GM18508 (cell line): Measurements from ENCODE around the gene TARS3.
"Not testable (repeated sequence)": the region's sequence is repeated elsewhere in the genome, so short reads cannot be mapped to it uniquely, and the experiment has no call there.

Experiments used
- ATAC-seq: cut with Tn5 transposase; IDR thresholded peaks from one replicate; pipeline ENCODE4 v1.9.1; 2021; ENCODE audit warnings: moderate number of reproducible peaks; ENCODE audit not compliant: insufficient read depth, unreplicated experiment

Gene TARS3

DNA sequence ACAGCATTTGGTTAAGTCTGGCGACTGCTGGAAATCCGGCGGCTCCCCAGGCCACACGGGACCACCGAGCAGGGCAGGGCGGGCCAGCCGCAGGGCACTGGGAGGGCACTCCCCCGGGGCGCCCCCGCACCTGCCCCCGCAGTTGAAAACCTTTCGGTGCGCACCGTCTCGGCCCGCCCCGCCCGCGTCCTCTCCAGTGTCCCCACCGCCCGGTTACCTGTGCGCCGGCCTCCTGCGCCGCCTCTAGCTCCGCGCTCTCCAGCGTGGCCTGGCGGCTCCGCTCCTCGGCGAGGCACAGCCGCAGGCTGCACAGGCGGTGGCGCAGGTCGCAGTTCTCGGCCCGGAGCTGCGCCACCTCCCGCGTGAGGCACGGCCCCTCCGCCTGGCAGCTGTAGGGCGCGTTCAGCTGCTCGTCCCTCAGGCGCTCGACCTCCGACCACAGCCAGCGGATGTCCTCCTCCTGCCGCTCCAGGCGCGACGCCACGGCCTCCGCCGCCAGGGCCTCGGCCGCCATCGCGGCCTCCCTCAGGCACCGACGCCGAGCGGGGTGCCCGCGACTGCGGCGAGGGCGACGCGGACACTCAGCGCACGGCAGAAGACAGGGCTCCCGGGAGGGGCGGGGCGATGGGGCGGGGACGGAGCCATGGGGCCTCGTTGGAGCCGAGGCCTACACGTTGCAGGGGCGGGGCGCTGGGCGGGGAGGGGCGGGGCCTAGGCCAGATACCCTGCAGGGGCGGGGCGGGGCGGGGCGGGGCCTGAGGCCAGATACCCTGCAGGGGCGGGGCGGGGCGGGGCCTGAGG, at the start of gene TARS3:
Gene TARS3, minus strand, starts transcription at position 600 of the 801 bp plus-strand sequence. Its CDS starts 86 bp downstream, at position 514.
- peak; percentile 43 for ATAC-seq

DNA sequence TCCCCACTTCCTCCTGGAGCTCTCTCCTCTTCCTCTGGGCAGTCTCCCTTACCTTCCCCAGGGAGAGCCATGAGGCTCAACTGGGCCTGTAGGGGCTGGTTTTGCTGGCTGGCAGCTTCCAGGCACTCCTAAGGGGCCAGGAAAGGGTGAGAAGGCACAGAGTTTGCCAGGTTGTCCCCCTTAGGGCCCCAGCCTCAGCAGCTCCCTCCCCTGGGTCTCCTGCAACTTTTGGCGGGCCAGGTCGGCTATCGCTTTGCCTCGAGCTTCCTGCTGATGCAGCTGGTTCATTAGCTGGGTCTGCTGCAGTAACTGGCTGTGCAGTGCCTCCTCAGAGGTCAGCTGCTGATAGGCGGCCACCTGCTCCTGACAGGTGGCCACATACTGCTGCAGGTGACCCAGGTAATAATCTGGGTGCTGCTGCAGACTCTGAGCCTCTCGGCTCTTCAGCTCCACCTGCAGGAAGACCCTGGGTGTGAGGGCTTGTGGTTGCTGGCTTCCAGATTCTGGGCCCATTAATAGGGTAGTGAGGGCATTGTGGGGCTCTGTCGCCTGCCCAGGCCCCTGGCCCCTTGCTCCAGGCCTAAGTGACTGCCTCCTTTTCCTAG, 49.3 kb upstream of the TARS3 start:
- no peak for ATAC-seq

- no peak for ATAC-seq
Observed at GRCh38 chr15:101772921-101773320, 48.6 kb upstream of the TARS3 start.

GRCh38 chr15:101767083-101767640, 42.9 kb upstream of the TARS3 start:
- ATAC-seq = not testable (repeated sequence)

DNA sequence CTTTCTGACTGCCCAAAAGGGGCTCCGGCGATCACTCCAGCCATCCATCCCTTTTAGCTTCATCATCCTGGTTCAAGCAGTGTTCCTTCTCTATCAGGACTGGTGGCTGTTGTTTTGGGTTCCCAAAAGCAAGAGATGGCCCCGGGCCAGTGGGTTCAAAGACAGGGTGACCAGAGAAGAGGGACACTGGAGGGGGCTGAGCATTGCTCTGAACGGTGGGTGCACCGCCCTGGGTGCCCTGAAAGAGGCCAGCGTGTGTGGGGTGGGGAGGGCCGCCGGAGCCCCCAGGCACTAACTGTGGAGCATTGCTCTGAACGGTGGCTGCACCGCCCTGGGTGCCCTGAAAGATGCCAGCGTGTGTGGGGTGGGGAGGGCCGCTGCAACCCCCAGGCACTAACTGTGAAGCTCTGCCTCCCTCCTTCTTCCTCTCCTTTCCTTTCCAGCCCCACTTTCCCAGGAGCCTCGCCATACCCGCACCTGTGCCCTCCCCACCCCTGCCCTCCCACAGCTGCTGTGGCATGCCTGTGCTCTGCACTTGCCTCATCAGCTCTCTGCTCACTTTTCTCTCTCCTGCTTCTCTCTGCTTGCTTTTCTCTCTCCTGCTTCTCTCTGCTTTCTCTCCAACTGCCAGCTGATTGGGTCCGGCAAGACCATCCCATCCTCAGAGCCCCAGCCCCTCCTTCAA, 41.6 kb upstream of the TARS3 start:
- ATAC-seq = no peak

DNA sequence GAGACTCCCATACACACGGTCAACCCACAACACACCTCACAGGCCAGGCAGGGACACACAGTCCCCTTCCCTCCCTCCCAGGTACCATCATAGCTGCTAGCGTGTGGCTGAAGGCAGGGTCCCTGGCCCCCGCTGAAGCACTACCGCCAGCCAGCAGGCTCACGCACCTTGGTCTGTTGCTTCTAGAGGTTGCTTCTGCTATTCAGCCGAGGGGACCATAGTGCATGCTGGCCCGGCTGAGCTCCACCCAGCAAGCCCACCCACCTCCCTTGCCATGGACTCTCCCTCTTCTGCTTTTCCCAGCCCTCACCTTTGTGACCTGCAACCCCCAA, 41.0 kb upstream of the TARS3 start:
- not testable (repeated sequence) for ATAC-seq

DNA sequence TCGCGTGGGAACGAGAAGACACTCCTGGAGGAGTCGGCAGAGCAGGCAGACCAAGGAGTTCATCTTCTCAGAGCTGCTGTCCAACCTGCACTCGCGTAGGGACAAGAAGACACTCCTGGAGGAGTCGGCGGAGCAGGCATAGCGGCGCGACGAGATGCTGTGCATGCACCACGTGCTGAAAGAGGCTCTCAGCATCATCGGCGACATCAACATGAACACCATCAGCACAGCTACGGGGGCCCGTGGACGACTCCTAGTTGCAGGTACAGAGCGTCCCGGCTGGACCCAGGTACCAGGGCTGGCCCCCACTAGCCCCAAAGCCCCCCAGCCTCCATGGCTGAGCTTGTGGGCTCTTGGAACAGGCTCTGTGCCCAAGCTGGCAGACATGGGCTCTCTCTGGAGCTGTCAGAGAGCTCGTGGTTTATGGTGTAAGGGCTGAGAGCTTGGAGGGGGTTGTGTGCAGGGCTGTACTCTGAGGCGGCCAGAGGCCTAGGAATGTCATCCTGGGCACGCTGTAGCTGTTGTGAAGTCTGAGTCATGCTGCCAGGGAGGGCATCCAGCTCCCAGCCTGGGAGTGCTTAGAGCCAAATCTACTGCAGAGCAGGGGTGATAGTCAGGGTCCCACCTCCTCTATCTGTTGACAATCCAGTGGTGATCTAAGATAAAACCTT, 40.5 kb upstream of the TARS3 start:
- ATAC-seq = not testable (repeated sequence)

GRCh38 chr15:101746716-101747082, 22.4 kb upstream of the TARS3 start:
- ATAC-seq = not testable (repeated sequence)

DNA sequence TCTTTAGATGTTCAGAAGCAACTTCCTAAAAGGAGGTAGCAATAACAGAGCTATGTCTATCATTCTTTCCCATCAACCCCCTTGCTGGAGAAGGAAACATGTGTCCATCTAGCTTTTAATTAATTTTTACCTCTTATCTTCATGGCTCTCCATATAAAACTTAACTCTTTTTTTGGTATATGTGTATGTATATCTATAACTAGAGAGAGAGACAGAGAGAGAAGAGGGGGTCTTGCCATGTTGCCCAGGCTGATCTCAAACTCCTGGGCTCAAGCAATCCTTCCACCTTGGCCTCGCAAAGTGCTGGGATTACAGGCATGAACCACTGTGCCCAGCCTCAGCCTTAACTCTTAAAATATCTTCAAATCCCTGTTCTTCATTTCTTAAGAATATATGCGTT, 10.6 kb upstream of the TARS3 start:
- not testable (repeated sequence) for ATAC-seq

- ATAC-seq = no peak
Observed at GRCh38 chr15:101733545-101733944, 9.3 kb upstream of the TARS3 start.

- ATAC-seq = no peak
Observed at GRCh38 chr15:101732772-101733171, 8.5 kb upstream of the TARS3 start.

DNA sequence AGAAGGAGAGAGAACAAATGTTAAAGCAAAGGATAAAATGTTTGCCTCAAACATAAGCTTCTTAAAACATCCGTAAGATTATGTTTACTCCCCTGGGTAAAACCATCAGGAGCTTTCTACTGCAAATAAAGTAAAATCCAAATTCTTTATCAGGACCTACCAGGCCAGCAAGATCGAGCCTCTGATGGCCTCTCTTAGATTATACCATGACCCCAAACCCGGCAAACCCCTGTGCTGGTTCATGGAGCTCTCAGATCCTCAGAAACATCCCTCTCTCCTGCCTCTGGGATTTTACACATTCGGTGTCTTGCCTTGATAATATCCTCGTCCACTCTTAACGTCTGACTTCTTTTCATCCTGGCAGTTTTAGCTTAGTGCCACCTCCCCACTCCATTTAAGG, 7.5 kb upstream of the TARS3 start:
- no peak for ATAC-seq

DNA sequence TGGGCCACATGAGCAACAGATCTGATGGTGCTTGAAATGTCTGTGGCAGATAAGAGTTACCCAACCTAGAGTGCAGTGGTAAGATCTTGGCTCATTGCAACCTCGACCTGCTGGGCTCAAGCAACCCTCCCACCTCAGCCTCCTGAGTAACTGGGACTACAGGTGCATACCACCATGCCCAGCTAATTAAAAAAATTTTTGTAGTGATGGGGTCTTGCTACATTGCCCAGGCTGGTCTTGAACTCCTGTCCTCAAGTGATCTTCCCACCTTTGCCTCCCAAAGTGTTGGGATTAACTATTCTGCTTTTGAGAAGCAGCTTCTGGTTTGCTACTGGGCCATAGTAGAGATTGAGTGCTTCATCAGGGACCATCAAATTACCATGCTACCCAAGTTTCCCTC, 2.9 kb upstream of the TARS3 start:
- no peak for ATAC-seq

DNA sequence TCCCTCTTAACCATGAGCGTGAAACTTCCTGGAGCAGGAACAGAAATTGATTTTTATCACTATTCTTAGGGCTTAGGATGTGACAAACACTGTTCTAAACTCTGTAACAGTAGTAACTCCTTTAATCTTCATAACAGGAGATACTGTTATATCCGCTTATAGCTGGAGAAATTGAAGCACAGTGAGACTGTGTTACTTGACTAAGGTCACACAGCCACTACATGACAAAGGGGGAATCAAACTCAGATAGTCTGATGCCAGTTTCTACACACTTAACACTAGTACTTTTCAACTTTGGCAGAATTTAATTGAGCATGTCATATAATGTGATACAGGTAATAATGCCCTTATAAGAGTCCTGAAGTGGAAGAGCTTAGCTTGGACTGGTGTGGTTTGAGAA, 800 bp upstream of the TARS3 start:
- ATAC-seq = no peak

- ATAC-seq = no peak
Observed at GRCh38 chr15:101724675-101725005, 367 bp upstream of the TARS3 start.

DNA sequence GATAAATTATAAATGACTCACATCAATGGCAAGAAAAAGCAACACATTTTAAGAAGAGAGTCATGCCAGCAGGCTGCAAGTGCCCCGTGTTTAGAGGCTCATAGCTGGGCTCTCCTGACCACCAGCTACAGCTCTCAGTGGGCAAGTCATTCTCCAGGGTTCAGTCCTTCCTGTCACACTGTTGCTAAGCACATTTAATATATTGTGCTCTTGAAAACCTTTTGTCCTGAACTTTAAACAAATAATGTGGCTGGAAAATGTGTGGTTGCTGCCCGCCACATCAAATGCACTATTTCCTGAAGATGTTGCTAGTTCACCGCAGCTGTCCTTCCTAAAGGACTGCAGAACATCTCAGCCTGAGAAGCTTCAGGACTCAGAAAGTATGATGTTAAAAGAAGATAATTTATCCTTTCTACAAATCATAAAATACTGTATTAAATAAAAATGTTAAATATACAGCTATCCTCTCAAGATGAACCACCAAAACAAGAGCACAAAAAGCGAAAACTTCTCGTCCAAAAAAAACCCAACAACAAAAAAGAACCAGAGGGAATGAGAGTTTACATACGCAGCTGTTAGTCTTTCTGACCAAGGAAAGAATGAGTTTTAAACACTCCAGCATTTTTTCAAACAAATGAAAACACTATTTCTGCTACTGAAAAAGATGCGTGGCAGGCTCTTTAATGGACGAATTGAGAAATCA, 951 bp downstream of the TARS3 start:
- peak; percentile 49 for ATAC-seq

DNA sequence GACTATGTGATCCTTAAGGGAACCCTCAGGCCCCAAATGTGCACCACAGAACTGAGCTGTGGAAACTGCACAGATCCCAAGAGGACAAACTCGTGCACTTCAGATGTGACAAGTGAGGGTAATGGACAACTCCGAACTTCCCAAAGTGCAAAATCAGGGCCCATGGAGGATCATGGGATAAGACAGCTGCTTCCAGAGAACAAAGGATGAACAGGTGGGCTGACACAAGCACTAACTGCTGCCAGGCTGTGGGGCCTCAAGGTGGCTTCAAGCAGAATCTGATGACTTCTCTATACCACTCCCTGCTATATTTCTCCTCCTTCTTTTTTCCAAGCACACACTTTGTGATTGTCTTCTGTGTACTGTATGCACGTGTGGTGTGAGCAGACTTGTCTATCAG, 5.4 kb downstream of the TARS3 start:
- ATAC-seq = no peak

GRCh38 chr15:101712078-101712477, 12.2 kb downstream of the TARS3 start:
- ATAC-seq = no peak

DNA sequence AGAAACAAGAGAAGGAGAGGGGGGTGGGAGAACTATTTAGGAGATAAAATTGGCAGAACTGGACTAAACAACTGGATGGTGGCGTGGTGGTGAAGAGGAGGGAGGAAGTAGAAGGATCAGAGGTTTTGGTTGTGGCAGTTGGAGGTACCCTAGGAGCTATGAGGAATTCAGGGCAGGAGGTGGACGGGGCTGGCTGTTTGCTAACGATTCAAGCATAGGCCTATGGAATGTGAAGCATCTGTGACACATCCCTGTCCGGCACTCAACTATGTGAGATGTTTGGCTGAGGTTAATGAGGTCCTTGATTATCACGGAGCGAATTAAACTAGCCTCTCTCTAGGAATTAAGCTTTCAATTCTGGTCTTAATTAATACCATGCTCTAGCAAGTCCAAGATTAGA, 13.5 kb downstream of the TARS3 start:
- no peak for ATAC-seq

- no peak for ATAC-seq
Observed at GRCh38 chr15:101709466-101709865, 14.8 kb downstream of the TARS3 start.
